ENCODE measurements around the gene C6orf62. TPM values are rescaled to one million over a fixed set of nuclear protein-coding genes. Genes with fewer than 3 reads are reported as not detected.

The C6orf62 gene
- total and polyA plus RNA-seq, 4 donors, result 29.6 to 58.6 (median 49.4) TPM

- H3K9me3 ChIP-seq (ENCODE audit: control insufficient read depth in 4 of 4, low read length in 3 of 4), result no peaks in the 10 kb centered on the region
- no peaks in the 10 kb centered on the region for H3K36me3 ChIP-seq (ENCODE audit: control insufficient read depth in 4 of 4, insufficient read depth in 3 of 4, low read depth in 1 of 4, low read length in 3 of 4)
- H3K9ac ChIP-seq (ENCODE audit: low read depth in 1 of 2, low read length in 2 of 2), result no peak overlapping the region
- TF ChIP-seq GABPA (IDR thresholded peaks at IDR 0.05 in 1 of 2, conservative IDR thresholded peaks at IDR 0.05 in 1 of 2) (no peak), SP1 (IDR thresholded peaks at IDR 0.05) (no peak), FOXA1 (IDR thresholded peaks at IDR 0.05) (no peak), HNF4A (conservative IDR thresholded peaks at IDR 0.05) (no peak), RAD21 (IDR thresholded peaks at IDR 0.05) (no peak), RXRA (IDR thresholded peaks at IDR 0.05) (no peak), ZBTB33 (IDR thresholded peaks at IDR 0.05) (no peak), HNF4G (IDR thresholded peaks at IDR 0.05) (no peak), REST (IDR thresholded peaks at IDR 0.05) (no peak), JUND (IDR thresholded peaks at IDR 0.05) (no peak), CTCF (IDR thresholded peaks at IDR 0.05; ENCODE audit: low read depth, low read length, missing input control) (no peak), ATF3 (IDR thresholded peaks at IDR 0.05) (no peak), EGR1 (IDR thresholded peaks at IDR 0.05; ENCODE audit: low read depth in 2 of 2) (no peak), TAF1 (conservative IDR thresholded peaks at IDR 0.05) (no peak), YY1 (IDR thresholded peaks at IDR 0.05) (no peak), NR2F2 (IDR thresholded peaks at IDR 0.05) (no peak), MAX (IDR thresholded peaks at IDR 0.05) (no peak), FOXA2 (IDR thresholded peaks at IDR 0.05) (no peak)
- H3K4me1 ChIP-seq (ENCODE audit: control insufficient read depth in 4 of 4, insufficient read depth in 4 of 4, low read length in 3 of 4), result peaks cover 0 to 3% (median 0%) of the 10 kb centered on the region in 4 donors
- H3K4me3 ChIP-seq (ENCODE audit: low read depth in 1 of 3, low read length in 3 of 3), result no peak overlapping the region
- 96% methylated on average over 3 of the region's 3 CpGs for WGBS
- H3K27me3 ChIP-seq (ENCODE audit: control insufficient read depth in 4 of 4, insufficient read depth in 4 of 4, low read length in 3 of 4), result no peaks in the 10 kb centered on the region
- no peak for DNase-seq (ENCODE audit: low spot score)
- no peak overlapping the region for H3K27ac ChIP-seq (ENCODE audit: low read depth in 1 of 2, low read length in 2 of 2)
Observed at GRCh38 chr6:24759718-24760117, 40.8 kb upstream of the C6orf62 start.

All from liver (tissue), 9 donors.